Subcutaneous abdominal adipose tissue (tissue), 5 donors: ENCODE measurements around the gene NINJ2.

Source experiments
- H3K27ac ChIP-seq: one replicate; pipeline ENCODE4 v1.7.0; 2013; ENCODE audit warnings: low read depth, mild to moderate bottlenecking, inconsistent platforms, low read length, moderate library complexity
- H3K27me3 ChIP-seq, 5 donors: one replicate each; pipeline ENCODE4 v1.7.0; 2013; ENCODE audit warnings: low read length in 5 of 5, inconsistent platforms in 1 of 5; ENCODE audit not compliant: control insufficient read depth in 5 of 5, insufficient read depth in 4 of 5
- H3K36me3 ChIP-seq, 5 donors: one replicate each; pipeline ENCODE4 v1.7.0; 2013; ENCODE audit warnings: low read length in 5 of 5; ENCODE audit not compliant: control insufficient read depth in 5 of 5, insufficient read depth in 5 of 5
- H3K4me1 ChIP-seq, 5 donors: one replicate each; pipeline ENCODE4 v1.7.0; 2013; ENCODE audit warnings: low read length in 5 of 5, mild to moderate bottlenecking in 3 of 5, moderate library complexity in 1 of 5; ENCODE audit not compliant: control insufficient read depth in 5 of 5, insufficient read depth in 5 of 5
- H3K4me3 ChIP-seq, 5 donors: one replicate each; pipeline ENCODE4 v1.7.0; 2013; ENCODE audit warnings: low read length in 5 of 5, low read depth in 1 of 5
- H3K9ac ChIP-seq, 5 donors: one replicate each; pipeline ENCODE4 v1.7.0; 2013; ENCODE audit warnings: low read length in 5 of 5, mild to moderate bottlenecking in 4 of 5, moderate library complexity in 3 of 5
- H3K9me3 ChIP-seq, 5 donors: one replicate each; pipeline ENCODE4 v1.7.0; 2013; ENCODE audit warnings: low read length in 5 of 5; ENCODE audit not compliant: control insufficient read depth in 5 of 5
- donor health status: healthy.
- donor health status: healthy.
- donor health status: healthy.
- donor health status: healthy.
- donor health status: healthy.

Gene NINJ2

GRCh38 chr12:530821-531220 is 132.4 kb downstream of the NINJ2 start:
- no peak overlapping the region for H3K4me3 ChIP-seq
- no peaks in the 10 kb centered on the region for H3K36me3 ChIP-seq
- H3K4me1 ChIP-seq = peaks cover 0 to 6% (median 0%) of the 10 kb centered on the region in 5 donors
- H3K9ac ChIP-seq = no peak overlapping the region
- H3K27me3 ChIP-seq = peaks cover 0 to 12% (median 8%) of the 10 kb centered on the region in 5 donors
- H3K27ac ChIP-seq = no peak overlapping the region
- H3K9me3 ChIP-seq = peaks cover 0 to 8% (median 7%) of the 10 kb centered on the region in 5 donors

GRCh38 chr12:530308-530707 is 132.9 kb downstream of the NINJ2 start:
- H3K9me3 ChIP-seq = peaks cover 0 to 8% (median 7%) of the 10 kb centered on the region in 5 donors
- no peaks in the 10 kb centered on the region for H3K36me3 ChIP-seq
- no peak overlapping the region for H3K27ac ChIP-seq
- H3K9ac ChIP-seq = no peak overlapping the region
- no peak overlapping the region for H3K4me3 ChIP-seq
- H3K27me3 ChIP-seq = peaks cover 0 to 9% (median 8%) of the 10 kb centered on the region in 5 donors
- peaks cover 0 to 6% (median 0%) of the 10 kb centered on the region in 5 donors for H3K4me1 ChIP-seq

- Histone ChIP-seq H3K27ac (no peak overlapping the region), H3K27me3 (peaks cover 0 to 5% (median 0%) of the 10 kb centered on the region in 5 donors), H3K4me1 (peaks cover 0 to 6% (median 0%) of the 10 kb centered on the region in 5 donors), H3K9me3 (peaks cover 0 to 8% (median 6%) of the 10 kb centered on the region in 5 donors), H3K4me3 (no peak overlapping the region), H3K9ac (no peak overlapping the region), H3K36me3 (no peaks in the 10 kb centered on the region)
Measured at GRCh38 chr12:527729-528128, 135.5 kb downstream of the NINJ2 start.

GRCh38 chr12:527241-527640 is 136.0 kb downstream of the NINJ2 start:
- Histone ChIP-seq H3K27ac (no peak overlapping the region), H3K9ac (no peak overlapping the region)

GRCh38 chr12:526089-526488 is 137.2 kb downstream of the NINJ2 start:
- Histone ChIP-seq H3K27me3 (peaks cover 0 to 11% (median 0%) of the 10 kb centered on the region in 5 donors), H3K9ac (no peak overlapping the region), H3K36me3 (no peaks in the 10 kb centered on the region), H3K9me3 (no peaks in the 10 kb centered on the region), H3K4me3 (no peak overlapping the region), H3K27ac (no peak overlapping the region), H3K4me1 (peaks cover 0 to 6% (median 0%) of the 10 kb centered on the region in 5 donors)

More at GRCh38 chr12:527241-527640, 136.0 kb downstream of the NINJ2 start:
- no peaks in the 10 kb centered on the region for H3K36me3 ChIP-seq
- H3K4me3 ChIP-seq = no peak overlapping the region
- peaks cover 0 to 3% (median 2%) of the 10 kb centered on the region in 5 donors for H3K9me3 ChIP-seq
- H3K4me1 ChIP-seq = peaks cover 0 to 6% (median 0%) of the 10 kb centered on the region in 5 donors
- H3K27me3 ChIP-seq = peaks cover 0 to 5% (median 0%) of the 10 kb centered on the region in 5 donors

- no peak overlapping the region for H3K9ac ChIP-seq
- no peak overlapping the region for H3K27ac ChIP-seq
- no peaks in the 10 kb centered on the region for H3K36me3 ChIP-seq
- H3K4me3 ChIP-seq = no peak overlapping the region
- H3K27me3 ChIP-seq = peaks cover 0 to 20% (median 9%) of the 10 kb centered on the region in 5 donors
- H3K4me1 ChIP-seq = peaks cover 0 to 6% (median 0%) of the 10 kb centered on the region in 5 donors
- H3K9me3 ChIP-seq = no peaks in the 10 kb centered on the region
Measured at GRCh38 chr12:524167-524951, 138.9 kb downstream of the NINJ2 start.

DNA sequence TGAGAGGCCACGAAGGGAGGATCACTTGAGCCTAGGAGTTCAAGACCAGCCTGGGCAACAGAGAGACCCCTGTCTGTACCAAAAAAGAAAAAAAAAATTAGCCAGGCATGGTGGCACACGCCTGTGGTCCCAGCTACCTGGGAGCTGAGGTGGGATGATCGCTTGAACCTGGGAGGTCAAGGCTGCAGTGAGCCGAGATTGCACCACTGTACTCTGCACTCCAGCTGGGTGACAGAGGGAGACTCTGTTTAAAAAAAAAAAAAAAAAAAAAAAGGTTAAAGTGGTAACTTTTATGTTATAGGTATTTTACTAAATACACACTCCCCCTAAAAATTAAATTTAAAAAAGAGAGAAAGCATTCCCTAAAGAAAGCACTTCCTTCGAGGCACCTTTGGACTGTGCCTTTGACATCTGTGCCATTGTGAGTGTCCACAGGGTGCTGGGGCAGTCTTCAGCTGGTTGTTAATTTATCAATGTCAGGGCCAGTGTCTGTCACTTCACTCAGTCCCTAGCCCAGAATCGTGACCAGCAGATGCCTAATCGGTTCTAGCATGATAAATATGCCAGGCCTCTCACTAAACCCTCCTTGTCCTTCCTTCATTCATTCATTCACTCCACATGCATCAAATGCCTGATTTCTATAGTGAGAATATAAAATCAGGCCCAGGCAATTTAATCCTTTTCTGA is 140.4 kb downstream of the NINJ2 start:
- no peak overlapping the region for H3K9ac ChIP-seq
- no peaks in the 10 kb centered on the region for H3K9me3 ChIP-seq
- no peaks in the 10 kb centered on the region for H3K36me3 ChIP-seq
- H3K27me3 ChIP-seq = peaks cover 0 to 19% (median 11%) of the 10 kb centered on the region in 5 donors
- no peak overlapping the region for H3K27ac ChIP-seq
- no peak overlapping the region for H3K4me3 ChIP-seq
- H3K4me1 ChIP-seq = peaks cover 0 to 6% (median 0%) of the 10 kb centered on the region in 5 donors

GRCh38 chr12:520119-520518 is 143.1 kb downstream of the NINJ2 start:
- H3K27me3 ChIP-seq = peaks cover 0 to 19% (median 13%) of the 10 kb centered on the region in 5 donors
- H3K4me3 ChIP-seq = no peak overlapping the region
- H3K9ac ChIP-seq = no peak overlapping the region

GRCh38 chr12:517538-517937 is 145.7 kb downstream of the NINJ2 start:
- H3K9me3 ChIP-seq = peaks cover 0 to 3% (median 0%) of the 10 kb centered on the region in 5 donors
- H3K4me3 ChIP-seq = no peak overlapping the region
- H3K4me1 ChIP-seq = no peaks in the 10 kb centered on the region
- H3K36me3 ChIP-seq = no peaks in the 10 kb centered on the region
- H3K27ac ChIP-seq = no peak overlapping the region
- peaks cover 0 to 23% (median 15%) of the 10 kb centered on the region in 5 donors for H3K27me3 ChIP-seq
- no peak overlapping the region for H3K9ac ChIP-seq

More at GRCh38 chr12:520119-520518, 143.1 kb downstream of the NINJ2 start:
- Histone ChIP-seq H3K36me3 (no peaks in the 10 kb centered on the region), H3K9me3 (no peaks in the 10 kb centered on the region), H3K27ac (no peak overlapping the region), H3K4me1 (no peaks in the 10 kb centered on the region)
